ENCODE results near the gene CCR1.

GRCh38 chr3:46192939-46193338, 15.2 kb downstream of the CCR1 start:
- TF ChIP-seq POLR2A (IDR thresholded peaks at IDR 0.05) (no peak), CTCF (IDR thresholded peaks at IDR 0.05) (no peak), EP300 (IDR thresholded peaks at IDR 0.05) (no peak)
